HepG2 (cell line): ENCODE results near the gene ATN1. TPM values are rescaled to one million over a fixed set of nuclear protein-coding genes. Genes with fewer than 3 reads are reported as not detected.
A peak's percentile ranks its signal among the peaks of the same experiment; 100 is the strongest.

Experiments
- CEBPG ChIP-seq: IDR thresholded peaks from 2 replicates; pipeline ENCODE4 v1.6.1; 2016
- EHMT2 ChIP-seq: fragments of 200-600 bp; sonication (generic); IDR thresholded peaks from 2 replicates; pipeline ENCODE4 v1.7.0; 2017; ENCODE audit warnings: antibody characterized with exemption, low read depth, low read length, borderline replicate concordance
- ELF4 ChIP-seq: sonication (generic); formaldehyde crosslinking; IDR thresholded peaks from 2 replicates; pipeline ENCODE4 v1.5.0; 2020; ENCODE audit warnings: missing genetic modification reagents, mild to moderate bottlenecking, moderate library complexity, borderline replicate concordance
- GABPB1 ChIP-seq: IDR thresholded peaks from 2 replicates; pipeline ENCODE4 v1.6.1; 2016; ENCODE audit warnings: mild to moderate bottlenecking, missing genetic modification reagents, moderate library complexity, missing compliant biosample characterization
- GATAD2A ChIP-seq: IDR thresholded peaks from 2 replicates; pipeline ENCODE4 v1.6.1; 2016
- KAT8 ChIP-seq: IDR thresholded peaks from 2 replicates; pipeline ENCODE4 v1.6.1; 2016; ENCODE audit warnings: missing genetic modification reagents, missing compliant biosample characterization
- KDM2A ChIP-seq: sonication (generic); formaldehyde crosslinking; IDR thresholded peaks from 2 replicates; pipeline ENCODE4 v1.4.0; 2020; ENCODE audit warnings: low read depth, missing genetic modification reagents, borderline replicate concordance
- PPARG ChIP-seq: conservative IDR thresholded peaks from 2 replicates; pipeline ENCODE4 v1.6.1; 2016; ENCODE audit warnings: missing biosample characterization, missing genetic modification reagents
- SIN3B ChIP-seq: fragments of 150-350 bp; IDR thresholded peaks from 2 replicates; pipeline ENCODE4 v1.6.1; 2014; ENCODE audit warnings: low read length
- SRY ChIP-seq: sonication (generic); formaldehyde crosslinking; IDR thresholded peaks from 2 replicates; pipeline ENCODE4 v1.8.0; 2022; ENCODE audit warnings: mild to moderate bottlenecking, missing genetic modification reagents
- TAF1 ChIP-seq: sonication (generic); formaldehyde crosslinking; IDR thresholded peaks from 2 replicates; pipeline ENCODE4 v1.4.0; 2020; ENCODE audit warnings: missing genetic modification reagents
- ZBTB7A ChIP-seq: sonication (generic); formaldehyde crosslinking; IDR thresholded peaks from 2 replicates; pipeline ENCODE4 v1.8.0; 2022; ENCODE audit warnings: mild to moderate bottlenecking, missing genetic modification reagents
- ZBTB7B ChIP-seq: sonication (generic); formaldehyde crosslinking; IDR thresholded peaks from 2 replicates; pipeline ENCODE4 v1.4.0; 2020; ENCODE audit warnings: missing genetic modification reagents
- ZEB1 ChIP-seq: IDR thresholded peaks from 2 replicates; pipeline ENCODE4 v1.6.1; 2012; ENCODE audit warnings: mild to moderate bottlenecking, low read depth, inconsistent platforms; ENCODE audit not compliant: insufficient replicate concordance
- ZNF180 ChIP-seq: sonication (generic); formaldehyde crosslinking; IDR thresholded peaks from 2 replicates; pipeline ENCODE4 v1.4.0; 2020; ENCODE audit warnings: low read depth, missing genetic modification reagents, borderline replicate concordance
- ZNF235 ChIP-seq: sonication (generic); formaldehyde crosslinking; IDR thresholded peaks from 2 replicates; pipeline ENCODE4 v1.8.1; 2023; ENCODE audit warnings: mild to moderate bottlenecking, missing genetic modification reagents, borderline replicate concordance
- ZNF331 ChIP-seq: sonication (generic); formaldehyde crosslinking; IDR thresholded peaks from 2 replicates; pipeline ENCODE4 v1.4.0; 2020; ENCODE audit warnings: missing genetic modification reagents
- ZNF550 ChIP-seq: sonication (generic); formaldehyde crosslinking; IDR thresholded peaks from 2 replicates; pipeline ENCODE4 v1.4.0; 2020; ENCODE audit warnings: mild to moderate bottlenecking, missing genetic modification reagents, borderline replicate concordance
- ZNF777 ChIP-seq: sonication (generic); formaldehyde crosslinking; IDR thresholded peaks from 2 replicates; pipeline ENCODE4 v1.4.0; 2020; ENCODE audit warnings: missing genetic modification reagents
- ZSCAN21 ChIP-seq: sonication (generic); formaldehyde crosslinking; IDR thresholded peaks from 2 replicates; pipeline ENCODE4 v1.8.0; 2022; ENCODE audit warnings: mild to moderate bottlenecking, missing genetic modification reagents, moderate library complexity, borderline replicate concordance
- ZSCAN22 ChIP-seq: sonication (generic); formaldehyde crosslinking; IDR thresholded peaks from 2 replicates; pipeline ENCODE4 v1.4.0; 2020; ENCODE audit warnings: mild to moderate bottlenecking, missing genetic modification reagents
- polyA plus RNA-seq, 8 experiments: library from polyadenylated mRNA; depleted of rRNA in 3 of 8; stranded (reverse) in 7 of 8; unstranded in 1 of 8; fragments of >200 nt; fragmentation: Illumina TruSeq in 4 of 8; extraction: Trizol in 4 of 8; gene quantifications; 2 replicates each; pipeline versions ENCODE4 v1.2.1 to v1.2.3, GENCODE V29; 2011 to 2016; ENCODE audit warnings: low read depth in 4 of 8, missing spikeins in 1 of 8, mixed read lengths in 1 of 8; ENCODE audit not compliant: insufficient read depth in 1 of 8
- total RNA-seq, 5 experiments: library from RNA; depleted of rRNA; stranded (reverse); fragments of >200 nt; fragmentation: Illumina TruSeq; extraction: Trizol; gene quantifications; 2 replicates each; pipeline ENCODE4 v1.2.3, GENCODE V29; 2016; ENCODE audit warnings: low read depth in 1 of 5
- TF ChIP-seq, protein P1 (sequence below): sonication (generic); formaldehyde crosslinking; IDR thresholded peaks from 2 replicates; pipeline ENCODE4 v1.5.1; 2020; ENCODE audit warnings: mild to moderate bottlenecking, missing genetic modification reagents, moderate library complexity
- TF ChIP-seq, protein P2 (sequence below): sonication (generic); formaldehyde crosslinking; IDR thresholded peaks from 2 replicates; pipeline ENCODE4 v1.5.0; 2020; ENCODE audit warnings: mild to moderate bottlenecking, missing genetic modification reagents, borderline replicate concordance

ATN1 gene
- total and polyA plus RNA-seq, 2 of the 13 experiments (the other 11 are each of a cell fraction or from before 2014, with no cell fraction given), result 2.1 to 8.6 TPM

DNA sequence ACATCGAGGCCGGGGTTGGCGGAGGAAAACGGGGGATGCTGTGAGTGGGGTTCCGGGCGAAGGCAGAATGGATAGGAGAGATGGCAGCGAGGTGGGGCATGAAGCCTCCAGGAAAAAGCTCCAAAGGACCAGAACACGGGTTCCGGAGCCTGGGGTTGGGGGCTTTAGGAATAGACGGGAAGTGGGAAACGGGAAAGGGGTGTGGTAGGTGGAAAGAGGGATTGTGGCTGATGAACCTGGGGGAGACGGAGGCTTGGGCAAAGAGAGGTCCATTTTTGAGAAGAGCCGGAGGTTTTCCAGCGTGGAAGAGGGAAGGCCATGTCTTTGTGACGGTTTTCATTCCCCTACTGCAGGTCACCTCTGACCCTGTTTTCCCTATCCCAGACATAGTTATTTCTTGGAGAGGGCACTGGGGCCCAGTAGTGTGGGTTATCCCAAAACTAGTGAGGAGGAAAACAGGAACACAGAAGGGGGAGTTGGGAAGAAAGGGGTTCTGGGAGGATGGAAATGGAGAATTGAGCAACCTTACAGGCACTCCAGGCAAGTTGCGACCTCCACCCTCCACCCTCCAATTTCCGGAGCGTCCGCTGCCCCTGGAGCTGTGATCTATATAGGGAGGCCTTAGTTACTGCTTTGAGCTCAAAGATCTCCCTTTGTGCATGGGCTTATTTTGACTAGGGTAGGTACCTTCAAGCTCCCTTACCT is 1.1 kb downstream of the ATN1 start (continued):
- TF ChIP-seq, protein P1, sequence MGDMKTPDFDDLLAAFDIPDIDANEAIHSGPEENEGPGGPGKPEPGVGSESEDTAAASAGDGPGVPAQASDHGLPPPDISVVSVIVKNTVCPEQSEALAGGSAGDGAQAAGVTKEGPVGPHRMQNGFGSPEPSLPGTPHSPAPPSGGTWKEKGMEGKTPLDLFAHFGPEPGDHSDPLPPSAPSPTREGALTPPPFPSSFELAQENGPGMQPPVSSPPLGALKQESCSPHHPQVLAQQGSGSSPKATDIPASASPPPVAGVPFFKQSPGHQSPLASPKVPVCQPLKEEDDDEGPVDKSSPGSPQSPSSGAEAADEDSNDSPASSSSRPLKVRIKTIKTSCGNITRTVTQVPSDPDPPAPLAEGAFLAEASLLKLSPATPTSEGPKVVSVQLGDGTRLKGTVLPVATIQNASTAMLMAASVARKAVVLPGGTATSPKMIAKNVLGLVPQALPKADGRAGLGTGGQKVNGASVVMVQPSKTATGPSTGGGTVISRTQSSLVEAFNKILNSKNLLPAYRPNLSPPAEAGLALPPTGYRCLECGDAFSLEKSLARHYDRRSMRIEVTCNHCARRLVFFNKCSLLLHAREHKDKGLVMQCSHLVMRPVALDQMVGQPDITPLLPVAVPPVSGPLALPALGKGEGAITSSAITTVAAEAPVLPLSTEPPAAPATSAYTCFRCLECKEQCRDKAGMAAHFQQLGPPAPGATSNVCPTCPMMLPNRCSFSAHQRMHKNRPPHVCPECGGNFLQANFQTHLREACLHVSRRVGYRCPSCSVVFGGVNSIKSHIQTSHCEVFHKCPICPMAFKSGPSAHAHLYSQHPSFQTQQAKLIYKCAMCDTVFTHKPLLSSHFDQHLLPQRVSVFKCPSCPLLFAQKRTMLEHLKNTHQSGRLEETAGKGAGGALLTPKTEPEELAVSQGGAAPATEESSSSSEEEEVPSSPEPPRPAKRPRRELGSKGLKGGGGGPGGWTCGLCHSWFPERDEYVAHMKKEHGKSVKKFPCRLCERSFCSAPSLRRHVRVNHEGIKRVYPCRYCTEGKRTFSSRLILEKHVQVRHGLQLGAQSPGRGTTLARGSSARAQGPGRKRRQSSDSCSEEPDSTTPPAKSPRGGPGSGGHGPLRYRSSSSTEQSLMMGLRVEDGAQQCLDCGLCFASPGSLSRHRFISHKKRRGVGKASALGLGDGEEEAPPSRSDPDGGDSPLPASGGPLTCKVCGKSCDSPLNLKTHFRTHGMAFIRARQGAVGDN (CRISPR knock-in tag), result 0 out of 2 replicates have a peak, but pooled peaks have one; percentile 24
- peak; percentile 63 for TF ChIP-seq CEBPG (CRISPR knock-in tag)
- peak; percentile 28; the same call in 1 of the 2 replicates for TF ChIP-seq KDM2A (CRISPR knock-in tag)
- TF ChIP-seq, protein P2, sequence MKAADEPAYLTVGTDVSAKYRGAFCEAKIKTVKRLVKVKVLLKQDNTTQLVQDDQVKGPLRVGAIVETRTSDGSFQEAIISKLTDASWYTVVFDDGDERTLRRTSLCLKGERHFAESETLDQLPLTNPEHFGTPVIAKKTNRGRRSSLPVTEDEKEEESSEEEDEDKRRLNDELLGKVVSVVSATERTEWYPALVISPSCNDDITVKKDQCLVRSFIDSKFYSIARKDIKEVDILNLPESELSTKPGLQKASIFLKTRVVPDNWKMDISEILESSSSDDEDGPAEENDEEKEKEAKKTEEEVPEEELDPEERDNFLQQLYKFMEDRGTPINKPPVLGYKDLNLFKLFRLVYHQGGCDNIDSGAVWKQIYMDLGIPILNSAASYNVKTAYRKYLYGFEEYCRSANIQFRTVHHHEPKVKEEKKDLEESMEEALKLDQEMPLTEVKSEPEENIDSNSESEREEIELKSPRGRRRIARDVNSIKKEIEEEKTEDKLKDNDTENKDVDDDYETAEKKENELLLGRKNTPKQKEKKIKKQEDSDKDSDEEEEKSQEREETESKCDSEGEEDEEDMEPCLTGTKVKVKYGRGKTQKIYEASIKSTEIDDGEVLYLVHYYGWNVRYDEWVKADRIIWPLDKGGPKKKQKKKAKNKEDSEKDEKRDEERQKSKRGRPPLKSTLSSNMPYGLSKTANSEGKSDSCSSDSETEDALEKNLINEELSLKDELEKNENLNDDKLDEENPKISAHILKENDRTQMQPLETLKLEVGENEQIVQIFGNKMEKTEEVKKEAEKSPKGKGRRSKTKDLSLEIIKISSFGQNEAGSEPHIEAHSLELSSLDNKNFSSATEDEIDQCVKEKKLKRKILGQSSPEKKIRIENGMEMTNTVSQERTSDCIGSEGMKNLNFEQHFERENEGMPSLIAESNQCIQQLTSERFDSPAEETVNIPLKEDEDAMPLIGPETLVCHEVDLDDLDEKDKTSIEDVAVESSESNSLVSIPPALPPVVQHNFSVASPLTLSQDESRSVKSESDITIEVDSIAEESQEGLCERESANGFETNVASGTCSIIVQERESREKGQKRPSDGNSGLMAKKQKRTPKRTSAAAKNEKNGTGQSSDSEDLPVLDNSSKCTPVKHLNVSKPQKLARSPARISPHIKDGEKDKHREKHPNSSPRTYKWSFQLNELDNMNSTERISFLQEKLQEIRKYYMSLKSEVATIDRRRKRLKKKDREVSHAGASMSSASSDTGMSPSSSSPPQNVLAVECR (CRISPR knock-in tag), result peak; percentile 25; the same call in 1 of the 2 replicates
- TF ChIP-seq EHMT2, result no peak
- 0 out of 2 replicates have a peak, but pooled peaks have one; percentile 21 for TF ChIP-seq KAT8 (CRISPR knock-in tag)
- no peak for TF ChIP-seq ZSCAN22
- no peak for TF ChIP-seq ZNF180
- no peak for TF ChIP-seq ZNF235 (CRISPR knock-in tag)
- TF ChIP-seq ZNF550, result no peak
- TF ChIP-seq SRY, result 0 out of 2 replicates have a peak, but pooled peaks have one; percentile 22
- no peak for TF ChIP-seq ZEB1
- TF ChIP-seq ELF4, result no peak
- no peak for TF ChIP-seq SIN3B
- peak; percentile 28; the same call in 1 of the 2 replicates for TF ChIP-seq GATAD2A (CRISPR knock-in tag)
- 0 out of 2 replicates have a peak, but pooled peaks have one; percentile 32 for TF ChIP-seq ZBTB7A (CRISPR knock-in tag)
- no peak for TF ChIP-seq ZSCAN21
- TF ChIP-seq TAF1 (CRISPR knock-in tag), result 0 out of 2 replicates have a peak, but pooled peaks have one; percentile 27
- TF ChIP-seq ZNF777, result 0 out of 2 replicates have a peak, but pooled peaks have one; percentile 9
- TF ChIP-seq PPARG (CRISPR knock-in tag), result peak; percentile 43; the same call in 1 of the 2 replicates
- TF ChIP-seq GABPB1, result 0 out of 2 replicates have a peak, but pooled peaks have one; percentile 12
- no peak for TF ChIP-seq ZNF331
- TF ChIP-seq ZBTB7B, result 0 out of 2 replicates have a peak, but pooled peaks have one; percentile 32
